SK-N-SH (cell line): ENCODE measurements around the gene EMILIN2. TPM values are rescaled to one million over a fixed set of nuclear protein-coding genes. Genes with fewer than 3 reads are reported as not detected.

Experiments
- CTCF ChIA-PET: fragments of 300-600, 350-600 bp; formaldehyde crosslinking; extraction: SDS; loops from one replicate; lab custom pipeline; 2021; lab: Yijun Ruan, JAX
- POLR2A ChIA-PET: fragments of 350-600 bp; sonication (Branson Sonifier 250); formaldehyde crosslinking; extraction: SDS; loops from one replicate; lab custom pipeline; 2020; ENCODE audit warnings: antibody characterized with exemption, inconsistent platforms; lab: Yijun Ruan, JAX
- DNase-seq: peaks from one replicate; pipeline ENCODE4 v3.0.0; 2012
- H2AFZ ChIP-seq: fragments of 200-600 bp; sonication (generic); 2 replicates; pipeline ENCODE4 v1.8.1; 2016; ENCODE audit warnings: antibody characterized with exemption, mild to moderate bottlenecking, low read depth
- H3F3A ChIP-seq: fragments of 200-600 bp; sonication (generic); replicated peaks from 2 replicates; pipeline ENCODE3; 2016; ENCODE audit warnings: antibody characterized with exemption, mild to moderate bottlenecking; ENCODE audit not compliant: insufficient read depth
- H3K27ac ChIP-seq, 2 experiments: fragments of 200-500 bp in 1 of 2; fragments of 200-600 bp in 1 of 2; sonication (Bioruptor generic) in 1 of 2; sonication (generic), shearing (Covaris generic) in 1 of 2; 2 replicates each; pipeline versions ENCODE4 v1.5.1 to v1.6.1; 2014 to 2016; ENCODE audit warnings: low read depth in 2 of 2, inconsistent platforms in 1 of 2, low read length in 1 of 2, mild to moderate bottlenecking in 1 of 2, mixed read lengths in 1 of 2
- H3K27me3 ChIP-seq: fragments of 200-600 bp; sonication (generic), shearing (Covaris generic); 2 replicates; pipeline ENCODE4 v1.6.1; 2016; ENCODE audit warnings: mixed run types; ENCODE audit not compliant: insufficient read depth
- H3K36me3 ChIP-seq, 2 experiments: fragments of 200-500 bp in 1 of 2; fragments of 200-600 bp in 1 of 2; sonication (Bioruptor generic) in 1 of 2; sonication (generic) in 1 of 2; replicated peaks in 1 of 2; 2 replicates each; pipeline versions ENCODE3 to v1.5.1; 2014 to 2016; ENCODE audit warnings: low read length in 1 of 2, mild to moderate bottlenecking in 1 of 2; ENCODE audit not compliant: insufficient read depth in 2 of 2, control insufficient read depth in 1 of 2
- H3K4me1 ChIP-seq, 2 experiments: fragments of 200-500 bp in 1 of 2; fragments of 200-600 bp in 1 of 2; sonication (Bioruptor generic) in 1 of 2; sonication (generic), shearing (Covaris generic) in 1 of 2; 2 replicates each; pipeline versions ENCODE4 v1.5.1 to v1.6.1; 2014 to 2016; ENCODE audit warnings: low read depth in 1 of 2, low read length in 1 of 2, mixed run types in 1 of 2; ENCODE audit not compliant: insufficient read depth in 2 of 2, control insufficient read depth in 1 of 2
- H3K4me2 ChIP-seq: fragments of 200-600 bp; sonication (generic), shearing (Covaris generic); 2 replicates; pipeline ENCODE4 v1.6.1; 2017; ENCODE audit warnings: mixed run types
- H3K4me3 ChIP-seq, 2 experiments: fragments of 200-500 bp in 1 of 2; fragments of 200-600 bp in 1 of 2; sonication (Bioruptor generic) in 1 of 2; sonication (generic), shearing (Covaris generic) in 1 of 2; 2 replicates each; pipeline versions ENCODE4 v1.5.1 to v1.8.1; 2014 to 2016; ENCODE audit warnings: low read depth in 2 of 2, inconsistent platforms in 1 of 2, low read length in 1 of 2, mild to moderate bottlenecking in 1 of 2, mixed read lengths in 1 of 2, moderate library complexity in 1 of 2
- H3K79me2 ChIP-seq: fragments of 200-600 bp; sonication (generic); 2 replicates; pipeline ENCODE4 v1.8.1; 2017; ENCODE audit warnings: mild to moderate bottlenecking; ENCODE audit not compliant: insufficient read depth
- H3K9ac ChIP-seq: fragments of 200-600 bp; sonication (generic); 2 replicates; pipeline ENCODE4 v1.6.1; 2017; ENCODE audit warnings: mixed run types
- H3K9me2 ChIP-seq: fragments of 200-600 bp; sonication (generic); 2 replicates; pipeline ENCODE4 v1.6.1; 2017; ENCODE audit warnings: mixed run types
- H3K9me3 ChIP-seq: fragments of 200-600 bp; sonication (generic); 2 replicates; pipeline ENCODE4 v1.6.1; 2017; ENCODE audit warnings: mixed run types, mild to moderate bottlenecking, moderate library complexity
- H4K20me1 ChIP-seq: fragments of 200-600 bp; sonication (generic); 2 replicates; pipeline ENCODE4 v1.6.1; 2017; ENCODE audit warnings: mild to moderate bottlenecking, mixed run types; ENCODE audit not compliant: insufficient read depth
- CHD2 ChIP-seq: fragments of 150-350 bp; IDR thresholded peaks from 2 replicates; pipeline ENCODE4 v1.6.1; 2018; ENCODE audit warnings: low read length; ENCODE audit not compliant: partially characterized antibody
- ELF1 ChIP-seq: IDR thresholded peaks from 2 replicates; pipeline ENCODE4 v1.4.0; 2012
- FOSL2 ChIP-seq: IDR thresholded peaks from 2 replicates; pipeline ENCODE4 v1.4.0; 2012; ENCODE audit warnings: low read depth, mild to moderate bottlenecking, moderate library complexity, borderline replicate concordance
- FOXM1 ChIP-seq: IDR thresholded peaks from 2 replicates; pipeline ENCODE4 v1.4.0; 2012; ENCODE audit warnings: low read depth, mild to moderate bottlenecking
- GABPA ChIP-seq: IDR thresholded peaks from 2 replicates; pipeline ENCODE4 v1.4.0; 2012; ENCODE audit warnings: low read depth, mild to moderate bottlenecking
- GATA2 ChIP-seq: sonication (generic); formaldehyde crosslinking; IDR thresholded peaks from 2 replicates; pipeline ENCODE4 v1.5.0; 2020; ENCODE audit warnings: mild to moderate bottlenecking, missing genetic modification reagents
- NFIC ChIP-seq: IDR thresholded peaks from 2 replicates; pipeline ENCODE4 v1.4.0; 2012; ENCODE audit warnings: borderline replicate concordance
- NRF1 ChIP-seq: IDR thresholded peaks from 2 replicates; pipeline ENCODE4 v1.6.1; 2012; ENCODE audit warnings: low read depth, mild to moderate bottlenecking, low read length
- PBX3 ChIP-seq: IDR thresholded peaks from 2 replicates; pipeline ENCODE4; 2012
- POLR2AphosphoS5 ChIP-seq: IDR thresholded peaks from 2 replicates; pipeline ENCODE4 v1.6.1; 2012; ENCODE audit warnings: low read depth, low read length
- RCOR1 ChIP-seq: fragments of 150-350 bp; IDR thresholded peaks from 2 replicates; pipeline ENCODE4 v1.6.1; 2017; ENCODE audit warnings: antibody characterized with exemption, low read length
- RFX5 ChIP-seq: IDR thresholded peaks from 2 replicates; pipeline ENCODE4 v1.6.1; 2012; ENCODE audit warnings: mild to moderate bottlenecking, improper control_type of control experiment, low read length
- SMC3 ChIP-seq: IDR thresholded peaks from 2 replicates; pipeline ENCODE4 v1.6.1; 2012; ENCODE audit warnings: low read depth, low read length, improper control_type of control experiment
- TAF1 ChIP-seq: IDR thresholded peaks from 2 replicates; pipeline ENCODE4 v1.6.1; 2012; ENCODE audit warnings: low read depth, mild to moderate bottlenecking, low read length, moderate library complexity, borderline replicate concordance
- TEAD4 ChIP-seq: IDR thresholded peaks from 2 replicates; pipeline ENCODE4 v1.4.0; 2012; ENCODE audit warnings: mild to moderate bottlenecking, borderline replicate concordance; ENCODE audit not compliant: insufficient read depth
- USF2 ChIP-seq: fragments of 150-350 bp; IDR thresholded peaks from 2 replicates; pipeline ENCODE4 v1.6.1; 2017; ENCODE audit warnings: antibody characterized with exemption, low read length, low read depth, borderline replicate concordance
- WGBS: methylation state at CpG from one replicate; pipeline ENCODE4 v1.1.6; 2017; ENCODE audit warnings: low lambda C conversion rate; 5-methylcytosine and 5-hydroxymethylcytosine counted together
- polyA plus RNA-seq, 3 experiments: library from polyadenylated mRNA; depleted of rRNA; stranded (reverse); fragments of >200 nt; gene quantifications; 2 replicates each; pipeline ENCODE4 v1.2.3, GENCODE V29; 2012

The EMILIN2 gene
- polyA plus RNA-seq, 1 of the 3 experiments (the other 2 are of a cell fraction) = 1.4 TPM

- Histone ChIP-seq H3K4me3 (no peak overlapping the region), H2AFZ (no peak overlapping the region), H4K20me1 (no peaks in the 10 kb centered on the region), H3K9ac (no peak overlapping the region), H3K9me3 (no peaks in the 10 kb centered on the region), H3F3A (no peaks in the 10 kb centered on the region), H3K27ac (no peak overlapping the region), H3K9me2 (no peaks in the 10 kb centered on the region), H3K36me3 (peaks cover 17 to 77% of the 10 kb centered on the region in 2 experiments), H3K79me2 (no peaks in the 10 kb centered on the region), H3K4me2 (no peak overlapping the region), H3K4me1 (no peaks in the 10 kb centered on the region), H3K27me3 (no peaks in the 10 kb centered on the region)
- 98% methylated on average over 7 of the region's 7 CpGs for WGBS
- ChIA-PET CTCF (interaction anchor here (1.2 to 2.8 kb wide), 3 partner anchors 17 to 330 kb away, joined by 3 to 10 read pairs (median 3); no protein-coding TSS in a partner anchor), POLR2A (no interaction called here)
- TF ChIP-seq RCOR1 = no peak
- TF ChIP-seq TAF1 = no peak
- TF ChIP-seq FOSL2 = no peak
- no peak for TF ChIP-seq RFX5
- no peak for TF ChIP-seq NRF1
- no peak for TF ChIP-seq CHD2
- TF ChIP-seq USF2 = no peak
- TF ChIP-seq SMC3 = no peak
- TF ChIP-seq NFIC = no peak
- no peak for TF ChIP-seq TEAD4
- no peak for TF ChIP-seq POLR2AphosphoS5
- no peak for TF ChIP-seq FOXM1
- no peak for TF ChIP-seq GABPA
- TF ChIP-seq PBX3 = no peak
- no peak for TF ChIP-seq GATA2 (CRISPR knock-in tag)
- DNase-seq = no peak
Observed at GRCh38 chr18:2916184-2916583, 69.4 kb downstream of the EMILIN2 start.

GRCh38 chr18:2917259-2918047 lies 70.6 kb downstream of the EMILIN2 start:
- Histone ChIP-seq H3K9me3 (no peaks in the 10 kb centered on the region), H3K9me2 (no peaks in the 10 kb centered on the region), H3K4me2 (no peak overlapping the region), H2AFZ (no peak overlapping the region), H3K9ac (no peak overlapping the region), H3K79me2 (no peaks in the 10 kb centered on the region), H3K4me1 (no peaks in the 10 kb centered on the region), H3K27ac (no peak overlapping the region), H4K20me1 (no peaks in the 10 kb centered on the region), H3K4me3 (no peak overlapping the region), H3K36me3 (peaks cover 20 to 87% of the 10 kb centered on the region in 2 experiments), H3F3A (no peaks in the 10 kb centered on the region), H3K27me3 (no peaks in the 10 kb centered on the region)
- ChIA-PET POLR2A (no interaction called here), CTCF (interaction anchor here (0.7 to 2.8 kb wide), 5 partner anchors 11 to 328 kb away, joined by 3 to 10 read pairs (median 3); no protein-coding TSS in a partner anchor)
- DNase-seq = no peak
- TF ChIP-seq FOXM1 = no peak
- TF ChIP-seq GATA2 (CRISPR knock-in tag) = no peak
- no peak for TF ChIP-seq ELF1
- WGBS = 86% methylated on average over 16 of the region's 16 CpGs
